Activated naive CD4-positive, alpha-beta T cell treated with anti-CD3 and anti-CD28 coated beads, Interleukin-2, amount 50 U/mL, for 72 hours (primary cell): Measurements from ENCODE around the gene FNDC8. TPM values are rescaled to one million over a fixed set of nuclear protein-coding genes. Genes with fewer than 3 reads are reported as not detected.
"Not testable (repeated sequence)": the region's sequence is repeated elsewhere in the genome, so short reads cannot be mapped to it uniquely, and the experiment has no call there.

ENCODE experiments used
- ATAC-seq, 2 donors: fragments of 150-1000 bp; cut with Tn5 transposase; 2 replicates each; pipeline ENCODE4 v1.10.0; 2021; ENCODE audit warnings: mild to moderate bottlenecking in 2 of 2, moderate library complexity in 2 of 2
- DNase-seq, 2 donors: peaks; one replicate each; pipeline ENCODE4 v3.0.0; 2021 to 2022; ENCODE audit warnings: low spot score in 2 of 2
- H3K27ac Mint-ChIP-seq, 2 donors: one replicate each; pipeline ENCODE4 v1.8.0; 2022; ENCODE audit warnings: mild to moderate bottlenecking in 2 of 2, mixed read lengths in 2 of 2
- H3K36me3 Mint-ChIP-seq, 2 donors: one replicate each; pipeline ENCODE4 v1.8.0; 2022; ENCODE audit warnings: mixed read lengths in 2 of 2
- H3K9me3 Mint-ChIP-seq, 2 donors: one replicate each; pipeline ENCODE4 v1.8.0; 2022; ENCODE audit warnings: mixed read lengths in 2 of 2
- total RNA-seq, 2 donors: library from RNA; stranded (reverse); gene quantifications; one replicate each; pipeline ENCODE4 v1.2.3, GENCODE V29; 2022

The FNDC8 gene
- total RNA-seq, 2 donors from 2014 or later, result not detected

DNA sequence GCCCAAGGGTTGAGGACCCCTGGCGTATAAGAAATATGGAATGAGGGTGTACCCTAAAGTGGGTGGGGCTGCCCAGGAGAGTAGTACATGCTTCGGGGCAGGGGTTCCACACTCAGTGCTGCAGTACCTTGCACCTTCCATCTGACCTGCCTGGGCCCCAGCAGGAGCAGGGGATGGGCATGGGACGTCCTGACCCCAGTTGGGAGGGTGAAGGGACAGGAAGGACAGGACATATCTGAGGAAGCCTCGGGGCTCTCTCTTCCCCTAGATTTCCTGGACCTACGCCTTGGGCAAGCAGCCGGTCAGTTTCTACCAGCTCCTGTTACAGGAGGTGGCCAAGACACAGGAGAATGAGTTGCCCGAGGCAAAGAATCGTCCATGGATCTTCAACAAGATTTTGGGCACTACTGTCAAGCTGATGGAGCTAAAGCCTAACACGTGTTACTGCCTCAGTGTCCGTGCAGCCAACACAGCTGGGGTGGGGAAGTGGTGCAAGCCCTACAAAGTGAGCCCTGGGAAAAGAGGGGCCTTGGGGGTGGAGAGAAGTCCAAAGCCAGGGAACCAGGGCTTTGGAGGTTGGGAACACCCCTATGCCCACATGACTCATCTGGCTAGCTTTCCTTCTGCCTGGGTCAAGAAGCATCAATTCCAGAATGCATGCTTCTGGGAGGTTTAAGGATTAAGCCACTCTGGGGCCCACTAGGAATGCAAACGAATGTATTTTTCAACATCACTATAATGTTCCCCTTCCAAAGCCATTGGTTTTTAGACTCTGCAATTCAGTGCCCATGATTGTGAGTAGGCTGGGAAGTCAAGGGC is 7.9 kb downstream of the FNDC8 start:
- no peak for DNase-seq
- H3K36me3 Mint-ChIP-seq, result no peaks in the 10 kb centered on the region
- H3K27ac Mint-ChIP-seq, result no peak overlapping the region
- ATAC-seq, result no peak
- H3K9me3 Mint-ChIP-seq, result no peaks in the 10 kb centered on the region

- peak overlapping the region in 1 of 2 donors; percentile 92 for H3K27ac Mint-ChIP-seq
- no peaks in the 10 kb centered on the region for H3K36me3 Mint-ChIP-seq
- DNase-seq, result no peak
- no peaks in the 10 kb centered on the region for H3K9me3 Mint-ChIP-seq
- ATAC-seq, result peak; percentile 36 to 64
Measured at GRCh38 chr17:35129973-35130351, 8.5 kb downstream of the FNDC8 start.

DNA sequence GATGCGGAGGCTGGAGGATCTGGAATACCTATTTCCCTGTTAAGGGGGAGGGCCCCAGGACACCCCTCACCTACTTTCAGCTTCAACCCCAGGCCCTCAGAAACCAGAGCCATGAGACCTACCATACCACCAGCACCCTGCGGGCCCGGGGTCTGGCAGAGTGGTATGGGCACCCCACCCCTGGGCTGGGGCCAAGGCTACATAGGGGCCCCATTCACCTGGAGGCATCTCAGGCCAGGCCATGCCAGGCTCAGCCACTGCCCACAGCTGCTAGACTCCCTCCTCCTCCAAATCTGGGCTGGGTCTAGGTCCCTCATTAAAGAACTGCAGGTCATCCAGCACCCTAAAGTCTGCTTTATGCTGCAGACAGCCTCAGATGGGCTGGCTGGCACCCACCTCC is 9.0 kb downstream of the FNDC8 start:
- H3K9me3 Mint-ChIP-seq, result no peaks in the 10 kb centered on the region
- H3K36me3 Mint-ChIP-seq, result no peaks in the 10 kb centered on the region
- DNase-seq (no peak), ATAC-seq (peak in 1 of 2 donors; percentile 12)
- peak overlapping the region in 1 of 2 donors; percentile 44 for H3K27ac Mint-ChIP-seq

GRCh38 chr17:35132099-35132498 is 10.7 kb downstream of the FNDC8 start:
- ATAC-seq (no peak), DNase-seq (no peak)
- no peaks in the 10 kb centered on the region for H3K9me3 Mint-ChIP-seq
- H3K27ac Mint-ChIP-seq, result peak overlapping the region; percentile 50 to 84
- no peaks in the 10 kb centered on the region for H3K36me3 Mint-ChIP-seq

DNA sequence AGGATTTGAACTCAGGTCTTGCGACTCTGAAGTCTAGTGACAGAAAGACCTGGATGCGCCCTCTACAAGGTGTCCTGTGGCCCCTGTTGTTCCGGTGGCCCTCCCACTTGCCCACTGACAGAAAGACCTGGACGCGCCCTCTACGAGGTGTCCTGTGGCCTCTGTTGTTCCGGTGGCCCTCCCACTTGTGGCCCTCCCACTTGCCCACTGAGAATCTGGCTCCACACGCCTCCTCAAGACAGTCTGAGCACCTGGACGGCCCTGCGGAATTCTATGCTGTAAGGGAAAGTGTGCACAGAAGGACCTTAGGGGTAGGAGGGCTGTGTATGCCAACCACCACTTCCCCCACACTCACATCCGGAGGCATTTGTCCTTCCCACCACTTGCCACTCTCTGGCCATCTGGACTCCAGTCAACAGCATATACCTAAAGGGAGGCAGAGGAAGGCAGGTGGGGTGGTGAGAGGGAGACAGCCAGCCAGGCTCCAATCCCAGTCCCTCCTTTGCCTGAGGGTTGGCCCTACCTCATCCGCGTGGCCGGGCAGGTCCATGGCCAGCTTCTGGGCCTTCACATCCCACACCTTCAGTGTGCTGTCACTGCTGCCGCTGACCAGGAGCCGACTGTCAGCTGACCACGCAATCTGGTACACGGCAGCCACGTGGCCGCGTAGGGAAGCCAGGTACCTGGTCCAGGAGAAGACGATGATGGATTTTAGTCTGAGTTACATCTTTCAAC is 11.6 kb downstream of the FNDC8 start:
- Mint-ChIP-seq H3K9me3 (no peaks in the 10 kb centered on the region), H3K36me3 (no peaks in the 10 kb centered on the region), H3K27ac (peak overlapping the region in 1 of 2 donors; percentile 50)
- DNase-seq (no peak), ATAC-seq (no peak)

DNA sequence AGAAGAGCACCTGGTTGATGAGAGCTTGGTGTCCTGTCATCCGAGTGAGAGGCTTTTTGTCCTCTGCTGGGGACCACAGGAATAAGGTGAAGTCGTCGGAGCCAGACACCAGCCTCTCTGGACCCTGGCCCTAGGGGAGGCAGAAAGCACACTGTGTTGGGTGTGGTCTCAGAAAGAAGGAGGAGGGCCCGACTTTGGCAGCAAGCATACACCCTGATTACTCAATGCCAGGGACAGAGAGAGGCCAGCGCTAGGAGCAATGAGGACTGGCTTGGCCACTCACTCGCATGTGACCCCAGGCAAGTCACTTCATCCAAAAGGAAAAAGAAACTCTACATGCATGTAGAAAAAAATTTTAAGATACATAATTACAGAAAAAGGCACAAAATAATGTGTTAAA is 13.9 kb downstream of the FNDC8 start:
- Mint-ChIP-seq H3K27ac (no peak overlapping the region), H3K36me3 (peaks cover 0 to 5% of the 10 kb centered on the region in 2 donors), H3K9me3 (no peaks in the 10 kb centered on the region)
- DNase-seq (no peak), ATAC-seq (no peak)

DNA sequence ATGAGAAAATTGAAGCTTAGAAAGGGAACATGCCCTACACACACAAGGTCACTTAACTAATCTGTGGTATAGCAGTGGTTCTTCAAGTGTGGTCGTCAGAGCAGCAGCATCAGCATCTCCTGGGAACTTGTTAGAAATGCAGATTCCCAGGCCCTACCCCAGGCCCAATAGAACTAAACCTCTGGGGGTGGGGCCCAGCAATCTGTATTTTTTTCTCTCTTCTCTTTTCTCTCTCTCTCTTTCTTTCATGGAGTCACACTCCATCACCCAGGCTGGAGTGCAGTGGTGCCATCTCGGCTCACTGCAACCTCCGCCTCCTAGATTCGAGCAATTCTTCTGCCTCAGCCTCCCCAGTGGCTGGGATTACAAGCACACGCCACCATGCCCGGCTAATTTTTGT is 16.8 kb downstream of the FNDC8 start:
- Mint-ChIP-seq H3K36me3 (peaks cover 5 to 15% of the 10 kb centered on the region in 2 donors), H3K9me3 (no peaks in the 10 kb centered on the region), H3K27ac (peak overlapping the region; percentile 59 to 82)
- no peak for DNase-seq
- ATAC-seq, result no peak

- peak; percentile 85 to 97 for DNase-seq
- H3K9me3 Mint-ChIP-seq, result no peaks in the 10 kb centered on the region
- H3K36me3 Mint-ChIP-seq, result peaks cover 5 to 15% of the 10 kb centered on the region in 2 donors
- peak within 1 kb of the TSS; percentile 83 to 90 for H3K27ac Mint-ChIP-seq
- ATAC-seq, result peak; percentile 95 to 96
Measured at GRCh38 chr17:35141681-35142466, 20.5 kb downstream of the FNDC8 start, which contains the start of gene NLE1. NLE1 (minus strand) TSS chr17:35142303; CDS start chr17:35142275, 28 bp downstream.

DNA sequence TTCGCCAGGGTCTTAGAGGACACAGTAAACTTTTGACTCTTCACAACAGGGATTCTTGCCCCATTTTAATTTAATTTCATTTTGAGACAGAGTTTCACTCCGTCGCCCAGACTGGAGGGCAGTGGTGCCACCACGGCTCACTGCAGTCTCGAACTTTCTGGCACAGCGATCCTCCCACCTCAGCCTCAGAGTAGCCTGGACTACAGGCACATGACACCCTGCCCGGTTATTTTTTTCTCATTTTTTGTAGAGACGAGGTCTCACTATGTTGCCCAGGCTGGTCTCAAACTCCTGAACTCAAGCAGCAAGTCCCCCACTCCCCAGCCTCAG is 21.0 kb downstream of the FNDC8 start:
- ATAC-seq (peak; percentile 22 to 34), DNase-seq (no peak)
- no peaks in the 10 kb centered on the region for H3K9me3 Mint-ChIP-seq
- peak overlapping the region in 1 of 2 donors; percentile 83 for H3K27ac Mint-ChIP-seq
- peaks cover 5 to 15% of the 10 kb centered on the region in 2 donors for H3K36me3 Mint-ChIP-seq

DNA sequence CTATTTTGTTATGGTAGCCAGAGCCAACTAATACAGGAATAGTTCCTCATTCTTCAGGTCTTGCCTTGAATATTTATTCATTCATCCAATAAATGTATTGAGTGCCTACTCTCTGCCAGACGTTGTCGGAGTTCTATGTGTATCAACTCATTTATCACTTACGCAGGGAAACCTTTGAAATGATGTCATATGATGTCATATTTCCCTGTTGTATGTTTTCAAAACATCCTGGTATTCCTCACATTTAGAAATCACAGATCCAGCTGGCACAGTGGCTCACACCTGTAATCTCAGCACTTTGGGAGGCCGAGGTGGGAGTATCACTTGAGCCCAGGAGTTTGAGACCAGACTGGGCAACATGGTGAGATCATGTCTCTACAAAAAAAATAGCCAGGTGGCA is 23.4 kb downstream of the FNDC8 start:
- Mint-ChIP-seq H3K36me3 (peaks cover 0 to 15% of the 10 kb centered on the region in 2 donors), H3K9me3 (no peaks in the 10 kb centered on the region), H3K27ac (no peak overlapping the region)
- DNase-seq, result no peak
- no peak for ATAC-seq

DNA sequence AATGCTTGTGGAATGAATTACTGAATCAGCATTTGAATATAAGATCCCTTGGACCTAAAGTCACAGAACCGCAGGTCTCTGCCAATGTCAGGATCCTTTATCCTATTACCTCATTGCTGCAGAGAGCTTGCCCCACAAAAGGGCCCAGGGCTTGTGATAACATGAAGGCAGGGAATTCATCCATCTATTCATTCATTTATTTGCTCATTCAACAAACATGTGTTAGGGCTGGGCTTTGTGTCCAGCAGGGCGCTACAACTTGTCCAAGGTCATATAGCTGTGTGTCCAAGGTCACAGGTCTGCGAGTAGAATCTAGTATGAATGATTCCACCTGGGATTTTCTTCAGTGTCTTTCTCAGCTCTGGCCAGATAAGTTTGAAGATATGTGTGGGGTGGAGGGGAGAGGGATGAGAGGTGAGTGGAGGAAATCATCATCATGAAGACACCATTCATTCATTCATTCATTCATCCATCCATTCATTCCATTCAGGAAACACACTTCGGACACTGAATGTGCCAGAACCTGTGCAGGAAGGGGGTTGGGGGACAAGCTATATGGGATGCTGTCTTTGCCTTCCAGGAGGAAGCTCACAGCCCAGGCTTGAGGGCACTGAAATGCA is 24.9 kb downstream of the FNDC8 start:
- no peak for DNase-seq
- Mint-ChIP-seq H3K36me3 (peaks cover 0 to 5% of the 10 kb centered on the region in 2 donors), H3K27ac (no peak overlapping the region), H3K9me3 (no peaks in the 10 kb centered on the region)
- no peak for ATAC-seq

DNA sequence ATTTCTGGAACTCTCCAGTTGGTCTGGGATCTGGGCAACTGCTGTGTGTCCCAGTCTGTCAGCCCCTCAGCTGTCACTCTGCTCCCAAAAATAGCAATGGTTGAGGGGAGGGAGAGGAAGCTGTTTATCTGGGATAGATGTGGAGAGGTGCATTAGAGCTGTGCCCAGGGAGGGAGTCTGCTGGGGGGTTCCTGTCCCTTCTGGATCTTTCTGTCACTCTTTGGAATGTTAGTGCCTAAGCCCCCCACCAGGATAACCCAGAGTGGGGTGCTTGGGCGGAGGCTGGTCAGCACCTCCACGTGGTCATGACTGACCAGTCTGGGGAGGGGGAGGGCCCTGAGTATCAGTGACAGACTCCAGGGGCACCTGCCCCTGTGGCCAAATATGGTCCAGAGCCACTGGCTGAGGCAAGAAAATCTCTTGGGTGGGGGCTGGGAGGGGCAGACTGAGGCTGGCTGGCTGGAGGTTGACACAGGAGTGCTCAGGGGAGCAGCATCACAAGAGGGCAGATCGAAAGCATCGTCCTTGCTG is 26.0 kb downstream of the FNDC8 start, which contains the start of gene UNC45B:
UNC45B (plus strand) TSS at position 443 of the 531 bp plus-strand sequence. CDS start 447 bp downstream, outside the sequence.
- DNase-seq, result no peak
- Mint-ChIP-seq H3K36me3 (no peaks in the 10 kb centered on the region), H3K9me3 (no peaks in the 10 kb centered on the region), H3K27ac (no peak within 1 kb of the TSS)
- ATAC-seq, result no peak

DNA sequence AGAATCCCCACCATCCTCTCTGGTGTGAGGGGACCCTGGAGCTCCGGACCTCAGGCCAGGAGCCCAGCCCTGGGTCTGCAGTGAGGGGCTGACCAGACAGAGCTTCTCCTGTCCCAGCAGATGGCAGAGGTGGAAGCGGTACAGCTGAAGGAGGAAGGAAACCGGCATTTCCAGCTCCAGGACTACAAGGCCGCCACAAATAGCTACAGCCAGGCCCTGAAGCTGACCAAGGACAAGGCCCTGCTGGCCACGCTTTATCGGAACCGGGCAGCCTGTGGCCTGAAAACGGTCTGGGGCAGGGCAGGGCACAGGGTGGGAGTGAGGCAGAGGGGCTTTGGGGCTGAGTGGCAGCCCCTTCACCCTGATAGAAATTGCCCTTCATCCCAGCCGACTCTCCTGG is 26.7 kb downstream of the FNDC8 start:
- H3K36me3 Mint-ChIP-seq, result no peaks in the 10 kb centered on the region

GRCh38 chr17:35149941-35150340 is 28.5 kb downstream of the FNDC8 start:
- ATAC-seq (no peak), DNase-seq (no peak)
- H3K36me3 Mint-ChIP-seq, result no peaks in the 10 kb centered on the region
- no peak overlapping the region for H3K27ac Mint-ChIP-seq
- no peaks in the 10 kb centered on the region for H3K9me3 Mint-ChIP-seq

More for the DNA sequence above, 26.7 kb downstream of the FNDC8 start:
- H3K9me3 Mint-ChIP-seq, result no peaks in the 10 kb centered on the region
- H3K27ac Mint-ChIP-seq, result no peak overlapping the region
- no peak for DNase-seq
- ATAC-seq, result no peak

DNA sequence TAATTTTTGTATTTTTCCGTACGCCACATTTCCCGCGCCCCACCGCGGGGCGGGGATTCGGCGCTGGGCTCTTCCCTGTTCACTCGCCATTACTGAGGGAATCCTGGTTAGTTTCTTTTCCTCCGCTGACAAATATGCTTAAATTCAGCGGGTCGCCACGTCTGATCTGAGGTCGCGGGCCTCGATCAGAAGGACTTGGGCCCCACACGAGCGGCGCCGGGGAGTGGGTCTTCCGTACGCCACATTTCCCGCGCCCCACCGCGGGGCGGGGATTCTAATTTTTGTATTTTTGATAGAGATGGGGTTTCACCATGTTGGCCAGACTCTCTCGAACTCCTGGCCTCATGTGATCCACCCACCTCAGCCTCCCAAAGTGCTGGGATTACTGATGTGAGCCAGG is 29.7 kb downstream of the FNDC8 start:
- not testable (repeated sequence) for ATAC-seq, H3K27ac Mint-ChIP-seq, H3K36me3 Mint-ChIP-seq, H3K9me3 Mint-ChIP-seq
- DNase-seq, result peak in 1 of 2 donors; percentile 66

- Mint-ChIP-seq H3K27ac (no peak overlapping the region), H3K9me3 (no peaks in the 10 kb centered on the region), H3K36me3 (no peaks in the 10 kb centered on the region)
- no peak for ATAC-seq
- DNase-seq, result no peak
Measured at GRCh38 chr17:35152421-35153140, 31.2 kb downstream of the FNDC8 start.
